Fibroblast of lung (primary cell): ENCODE data around the gene FHIT. TPM values are rescaled to one million over a fixed set of nuclear protein-coding genes. Genes with fewer than 3 reads are reported as not detected.

Experiments
- DNase-seq, 2 donors: peaks; one replicate each; pipeline versions ENCODE4 v3.0.0 to v3.0.0-alpha.2; 2010; ENCODE audit warnings: low read depth in 2 of 2
- H2AFZ ChIP-seq: 2 replicates; pipeline ENCODE4 v1.5.1; 2012; ENCODE audit warnings: low read length, control low read depth, inconsistent platforms
- H3K27ac ChIP-seq: 2 replicates; pipeline ENCODE4 v1.5.1; 2011; ENCODE audit warnings: low read length, control low read depth; ENCODE audit not compliant: insufficient read depth
- H3K27me3 ChIP-seq: 2 replicates; pipeline ENCODE4 v1.5.1; 2011; ENCODE audit warnings: mild to moderate bottlenecking, low read length; ENCODE audit not compliant: control insufficient read depth, insufficient read depth
- H3K36me3 ChIP-seq: 2 replicates; pipeline ENCODE4 v1.5.1; 2011; ENCODE audit warnings: low read length; ENCODE audit not compliant: control insufficient read depth, insufficient read depth
- H3K4me1 ChIP-seq: 2 replicates; pipeline ENCODE4 v1.5.1; 2011; ENCODE audit warnings: low read length; ENCODE audit not compliant: control insufficient read depth, insufficient read depth; ENCODE audit errors: extremely low read depth
- H3K4me2 ChIP-seq: 2 replicates; pipeline ENCODE4 v1.5.1; 2011; ENCODE audit warnings: low read length, control low read depth; ENCODE audit not compliant: insufficient read depth; ENCODE audit errors: extremely low read depth
- H3K4me3 ChIP-seq, 4 experiments: fragments of 200-600 bp in 1 of 4; sonication (generic) in 1 of 4; replicated peaks in 1 of 4; 2 replicates each; pipeline ENCODE4 v1.5.1; 2011 to 2016; ENCODE audit warnings: low read length in 4 of 4, low read depth in 3 of 4, mild to moderate bottlenecking in 3 of 4, control low read depth in 2 of 4, inconsistent platforms in 1 of 4, mixed read lengths in 1 of 4; ENCODE audit not compliant: insufficient read depth in 1 of 4; ENCODE audit errors: control extremely low read depth in 1 of 4
- H3K79me2 ChIP-seq: 2 replicates; pipeline ENCODE4 v1.5.1; 2012; ENCODE audit warnings: mild to moderate bottlenecking, low read length, inconsistent platforms; ENCODE audit not compliant: control insufficient read depth, insufficient read depth
- H3K9ac ChIP-seq: 2 replicates; pipeline ENCODE4 v1.5.1; 2011; ENCODE audit warnings: mild to moderate bottlenecking, low read length, control low read depth; ENCODE audit not compliant: insufficient read depth
- H3K9me3 ChIP-seq: 2 replicates; pipeline ENCODE4 v1.5.1; 2012; ENCODE audit warnings: low read depth, low read length; ENCODE audit not compliant: control insufficient read depth, insufficient read depth
- H4K20me1 ChIP-seq: 2 replicates; pipeline ENCODE4 v1.5.1; 2011; ENCODE audit warnings: low read length; ENCODE audit not compliant: control insufficient read depth, insufficient read depth; ENCODE audit errors: extremely low read depth
- EZH2 ChIP-seq: IDR thresholded peaks from 2 replicates; pipeline ENCODE4 v1.5.1; 2012; ENCODE audit warnings: low read length, control low read depth, mild to moderate bottlenecking; ENCODE audit errors: missing control alignments
- polyA plus RNA-seq, 2 donors: library from polyadenylated mRNA; depleted of rRNA in 1 of 2; stranded (reverse) in 1 of 2; unstranded in 1 of 2; fragments of >200 nt; gene quantifications; 2 replicates each; pipeline ENCODE4 v1.2.1, GENCODE V29; 2011 to 2012; ENCODE audit warnings: missing spikeins in 1 of 2
- total RNA-seq: library from RNA; depleted of rRNA; stranded (reverse); fragments of >200 nt; gene quantifications from 2 replicates; pipeline ENCODE4 v1.2.1, GENCODE V29; 2014
- TF ChIP-seq, protein P1 (sequence below), 2 donors: IDR thresholded peaks in 1 of 2; conservative IDR thresholded peaks in 1 of 2; 1 replicate in 1 of 2; 2 replicates in 1 of 2; pipeline ENCODE4 v1.5.1; 2011 to 2012; ENCODE audit warnings: low read length in 2 of 2, control low read depth in 1 of 2, inconsistent platforms in 1 of 2, low read depth in 1 of 2, mild to moderate bottlenecking in 1 of 2

Gene FHIT
- total and polyA plus RNA-seq, 2 donors (not counting 1 experiment from before 2014, with no cell fraction given), result 0.79 to 2.1 TPM

GRCh38 chr3:59970376-59970775 lies 1280.9 kb downstream of the FHIT start:
- no peak for DNase-seq
- Histone ChIP-seq H3K4me1 (no peaks in the 10 kb centered on the region), H3K9me3 (no peaks in the 10 kb centered on the region)

GRCh38 chr3:59968513-59969045 lies 1282.7 kb downstream of the FHIT start:
- Histone ChIP-seq H3K27ac (no peak overlapping the region), H3K36me3 (no peaks in the 10 kb centered on the region), H3K4me1 (no peaks in the 10 kb centered on the region), H3K9ac (no peak overlapping the region), H3K4me3 (no peak overlapping the region), H4K20me1 (no peaks in the 10 kb centered on the region), H2AFZ (no peak overlapping the region), H3K79me2 (no peaks in the 10 kb centered on the region), H3K4me2 (no peak overlapping the region), H3K9me3 (no peaks in the 10 kb centered on the region), H3K27me3 (no peaks in the 10 kb centered on the region)
- DNase-seq, result peak in 1 of 2 donors; percentile 20
- no peak for TF ChIP-seq EZH2
- TF ChIP-seq, protein P1, sequence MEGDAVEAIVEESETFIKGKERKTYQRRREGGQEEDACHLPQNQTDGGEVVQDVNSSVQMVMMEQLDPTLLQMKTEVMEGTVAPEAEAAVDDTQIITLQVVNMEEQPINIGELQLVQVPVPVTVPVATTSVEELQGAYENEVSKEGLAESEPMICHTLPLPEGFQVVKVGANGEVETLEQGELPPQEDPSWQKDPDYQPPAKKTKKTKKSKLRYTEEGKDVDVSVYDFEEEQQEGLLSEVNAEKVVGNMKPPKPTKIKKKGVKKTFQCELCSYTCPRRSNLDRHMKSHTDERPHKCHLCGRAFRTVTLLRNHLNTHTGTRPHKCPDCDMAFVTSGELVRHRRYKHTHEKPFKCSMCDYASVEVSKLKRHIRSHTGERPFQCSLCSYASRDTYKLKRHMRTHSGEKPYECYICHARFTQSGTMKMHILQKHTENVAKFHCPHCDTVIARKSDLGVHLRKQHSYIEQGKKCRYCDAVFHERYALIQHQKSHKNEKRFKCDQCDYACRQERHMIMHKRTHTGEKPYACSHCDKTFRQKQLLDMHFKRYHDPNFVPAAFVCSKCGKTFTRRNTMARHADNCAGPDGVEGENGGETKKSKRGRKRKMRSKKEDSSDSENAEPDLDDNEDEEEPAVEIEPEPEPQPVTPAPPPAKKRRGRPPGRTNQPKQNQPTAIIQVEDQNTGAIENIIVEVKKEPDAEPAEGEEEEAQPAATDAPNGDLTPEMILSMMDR (conservative IDR thresholded peaks at IDR 0.05 in 1 of 2, IDR thresholded peaks at IDR 0.05 in 1 of 2; ENCODE audit: low read depth in 1 of 2, low read length in 2 of 2), result no peak

More at GRCh38 chr3:59970376-59970775, 1280.9 kb downstream of the FHIT start:
- Histone ChIP-seq H3K27ac (no peak overlapping the region), H3K27me3 (no peaks in the 10 kb centered on the region), H3K36me3 (no peaks in the 10 kb centered on the region), H3K4me2 (no peak overlapping the region), H4K20me1 (no peaks in the 10 kb centered on the region), H3K9ac (no peak overlapping the region), H2AFZ (no peak overlapping the region), H3K4me3 (no peak overlapping the region), H3K79me2 (no peaks in the 10 kb centered on the region)
- TF ChIP-seq EZH2, result no peak
- TF ChIP-seq, protein P1 (conservative IDR thresholded peaks at IDR 0.05 in 1 of 2, IDR thresholded peaks at IDR 0.05 in 1 of 2; ENCODE audit: low read depth in 1 of 2, low read length in 2 of 2), result no peak

DNA sequence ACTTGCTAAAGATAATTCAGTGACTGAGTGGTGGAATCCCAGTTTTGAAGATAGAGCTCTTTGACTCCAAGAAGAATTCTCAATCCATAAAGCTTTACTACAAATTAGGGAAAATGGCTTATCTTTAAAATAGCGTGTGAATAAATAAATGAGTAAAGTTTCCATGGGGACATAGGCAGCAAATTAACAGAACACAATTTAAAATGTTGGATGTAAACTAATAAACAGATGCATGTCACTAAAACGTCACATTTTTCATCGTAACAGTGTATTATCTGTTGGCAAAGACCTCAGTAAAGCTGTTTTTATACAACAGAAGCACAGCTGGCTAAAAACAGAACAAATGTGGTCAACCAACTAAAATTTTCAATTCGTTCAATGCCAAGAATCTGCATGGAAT lies 1287.6 kb downstream of the FHIT start:
- H3K4me2 ChIP-seq, result no peak overlapping the region
- H3K79me2 ChIP-seq, result no peaks in the 10 kb centered on the region
- no peaks in the 10 kb centered on the region for H3K9me3 ChIP-seq
- H3K9ac ChIP-seq, result no peak overlapping the region
- H2AFZ ChIP-seq, result no peak overlapping the region
- peak in 1 of 2 donors; percentile 5 for DNase-seq
- H3K4me3 ChIP-seq, result no peak overlapping the region
- no peaks in the 10 kb centered on the region for H3K36me3 ChIP-seq
- TF ChIP-seq, protein P1 (conservative IDR thresholded peaks at IDR 0.05 in 1 of 2, IDR thresholded peaks at IDR 0.05 in 1 of 2; ENCODE audit: low read depth in 1 of 2, low read length in 2 of 2), result no peak
- H3K27ac ChIP-seq, result no peak overlapping the region
- H3K27me3 ChIP-seq, result no peaks in the 10 kb centered on the region
- no peaks in the 10 kb centered on the region for H3K4me1 ChIP-seq
- no peaks in the 10 kb centered on the region for H4K20me1 ChIP-seq
